Epithelial cell of prostate (primary cell): ENCODE results near the gene SNED1.

Experiments
- DNase-seq: peaks from one replicate; pipeline ENCODE4 v3.0.0-alpha.2; 2011; ENCODE audit warnings: low read depth, low spot score
- H3K27ac ChIP-seq: fragments of 450-650 bp; 2 replicates; pipeline ENCODE4 v1.5.1; 2017; ENCODE audit warnings: mild to moderate bottlenecking

The SNED1 gene

GRCh38 chr2:241040081-241040803, 41.8 kb downstream of the SNED1 start:
- no peak overlapping the region for H3K27ac ChIP-seq
- DNase-seq, result no peak

- DNase-seq, result no peak
- H3K27ac ChIP-seq, result no peak overlapping the region
These were observed 43.3 kb downstream of the SNED1 start for GRCh38 chr2:241041589-241042158.

- DNase-seq, result no peak
- H3K27ac ChIP-seq, result no peak overlapping the region
These were observed 45.2 kb downstream of the SNED1 start for GRCh38 chr2:241043581-241043980.

- no peak overlapping the region for H3K27ac ChIP-seq
These were observed 49.0 kb downstream of the SNED1 start for GRCh38 chr2:241047253-241048010.

GRCh38 chr2:241048149-241048948, 49.9 kb downstream of the SNED1 start:
- no peak for DNase-seq
- H3K27ac ChIP-seq, result no peak overlapping the region

More at GRCh38 chr2:241047253-241048010, 49.0 kb downstream of the SNED1 start:
- DNase-seq, result no peak

DNA sequence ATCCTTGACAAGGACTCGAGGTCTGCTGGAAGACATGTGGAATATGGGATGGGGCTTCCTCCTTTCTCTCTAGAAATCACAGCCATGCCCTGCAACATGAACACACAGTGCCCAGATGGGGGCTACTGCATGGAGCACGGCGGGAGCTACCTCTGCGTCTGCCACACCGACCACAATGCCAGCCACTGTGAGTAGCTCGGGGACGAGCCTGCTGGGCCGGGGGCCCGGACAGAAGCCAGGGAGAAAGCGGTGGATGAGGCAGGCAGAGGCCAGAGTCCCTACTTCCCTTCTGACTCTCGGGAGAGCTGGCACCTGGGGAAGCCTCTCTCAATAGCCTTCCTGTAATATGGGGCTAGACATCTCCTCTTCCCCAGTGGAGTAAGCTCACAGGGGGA, 50.5 kb downstream of the SNED1 start:
- no peak for DNase-seq

GRCh38 chr2:241049739-241050623, 51.6 kb downstream of the SNED1 start:
- no peak for DNase-seq
- H3K27ac ChIP-seq, result no peak overlapping the region

More for the DNA sequence above, 50.5 kb downstream of the SNED1 start:
- no peak overlapping the region for H3K27ac ChIP-seq

DNA sequence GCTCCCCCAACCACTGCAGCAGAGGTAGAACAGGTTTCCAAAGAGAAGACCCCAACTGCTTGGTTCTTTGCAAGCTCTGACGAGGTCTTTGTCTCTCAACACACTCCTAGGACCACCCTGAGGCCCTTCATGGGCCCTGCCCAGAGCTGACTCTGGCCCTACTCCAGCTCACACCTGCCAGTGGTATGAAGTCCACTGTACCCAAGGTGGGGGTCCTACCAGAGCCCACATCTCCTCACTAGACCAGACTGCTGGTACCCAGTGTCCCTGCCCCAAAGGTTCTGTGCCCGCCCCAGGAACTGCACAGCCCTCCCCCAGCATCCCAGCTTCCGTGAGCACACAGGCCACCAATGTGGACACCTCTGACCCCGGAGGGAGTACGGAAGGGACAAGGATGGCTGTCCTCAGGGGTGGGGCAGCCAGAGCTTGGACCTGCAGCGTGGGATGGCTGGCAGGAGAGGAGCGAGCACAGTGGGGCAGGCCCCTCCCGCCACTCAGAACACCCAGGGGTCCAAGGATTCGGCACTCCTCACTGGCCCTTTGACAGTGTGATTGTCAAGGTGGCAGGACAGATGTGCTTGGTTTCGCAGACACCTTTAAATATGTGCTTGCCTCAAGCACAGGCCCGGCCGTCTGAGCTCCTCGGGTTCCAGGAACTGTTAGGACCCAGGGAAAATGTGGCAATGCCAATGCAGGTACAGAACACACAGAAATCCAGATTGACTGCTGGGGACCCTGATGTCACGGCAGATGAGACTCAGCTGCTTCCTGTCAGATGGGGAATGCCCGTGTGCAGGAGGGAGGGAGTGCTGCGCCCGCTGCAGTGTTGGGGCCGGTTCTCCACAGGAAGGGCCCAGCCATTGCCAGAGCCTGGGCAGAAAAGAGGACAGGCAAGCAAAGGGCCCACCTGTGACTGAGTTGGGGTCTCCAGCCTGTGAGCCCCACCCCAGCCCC, 52.5 kb downstream of the SNED1 start:
- H3K27ac ChIP-seq, result no peak overlapping the region
- DNase-seq, result no peak

- no peak for DNase-seq
- no peak overlapping the region for H3K27ac ChIP-seq
These were observed 53.4 kb downstream of the SNED1 start for GRCh38 chr2:241051578-241052487.

- no peak for DNase-seq
- no peak overlapping the region for H3K27ac ChIP-seq
These were observed 54.4 kb downstream of the SNED1 start for GRCh38 chr2:241052677-241053360.

GRCh38 chr2:241053576-241054251, 55.3 kb downstream of the SNED1 start:
- H3K27ac ChIP-seq, result no peak overlapping the region
- DNase-seq, result no peak

DNA sequence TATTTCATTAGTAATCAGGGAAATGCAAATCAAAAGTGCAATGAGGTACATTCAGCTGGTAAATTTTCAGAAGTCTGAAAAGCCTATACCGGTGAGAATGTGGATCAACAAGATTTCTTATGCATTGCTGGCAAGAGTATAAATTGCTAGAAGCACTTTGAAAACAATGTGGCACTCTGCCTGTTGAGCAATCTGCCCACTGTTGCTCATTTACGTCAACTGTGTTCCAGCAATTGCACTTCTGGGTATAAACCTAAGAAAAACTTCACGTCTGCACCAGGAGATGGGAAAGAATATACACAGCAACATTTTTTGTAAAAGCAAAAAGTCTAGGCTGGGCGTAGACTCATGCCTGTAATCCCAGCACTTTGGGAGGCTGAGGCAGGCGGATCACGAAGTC, 62.9 kb downstream of the SNED1 start:
- DNase-seq, result peak; percentile 52
- H3K27ac ChIP-seq, result peak overlapping the region; percentile 66

GRCh38 chr2:241062389-241063092, 64.1 kb downstream of the SNED1 start:
- peak overlapping the region; percentile 66 for H3K27ac ChIP-seq

GRCh38 chr2:241063093-241063551, 64.7 kb downstream of the SNED1 start:
- no peak for DNase-seq
- H3K27ac ChIP-seq, result peak overlapping the region; percentile 66

More at GRCh38 chr2:241062389-241063092, 64.1 kb downstream of the SNED1 start:
- peak; percentile 24 for DNase-seq

DNA sequence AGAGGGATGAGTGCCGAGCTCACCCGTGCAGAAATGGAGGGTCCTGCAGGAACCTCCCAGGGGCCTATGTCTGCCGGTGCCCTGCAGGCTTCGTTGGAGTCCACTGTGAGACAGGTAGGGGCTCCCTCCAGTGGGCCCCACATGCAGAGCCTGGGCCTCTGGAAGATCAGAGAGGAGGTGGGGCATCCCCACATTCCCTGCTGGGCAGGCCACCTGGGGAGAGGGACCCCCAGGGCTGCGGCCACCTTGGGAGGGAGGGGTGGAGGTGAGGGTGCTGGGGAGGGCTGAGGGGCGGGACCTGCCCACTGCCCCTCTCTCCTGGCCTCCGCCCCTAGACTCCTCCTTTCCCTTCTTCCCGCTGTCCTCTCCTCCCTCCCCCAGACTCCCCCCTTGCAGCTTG, 65.2 kb downstream of the SNED1 start:
- no peak for DNase-seq
- no peak overlapping the region for H3K27ac ChIP-seq
